GM18868 (cell line): ENCODE results near the gene CKLF.
"Not testable (repeated sequence)": the region's sequence is repeated elsewhere in the genome, so short reads cannot be mapped to it uniquely, and the experiment has no call there.

Experiments
- ATAC-seq: cut with Tn5 transposase; IDR thresholded peaks from one replicate; pipeline ENCODE4 v1.9.1; 2021; ENCODE audit warnings: mild to moderate bottlenecking, moderate library complexity; ENCODE audit not compliant: unreplicated experiment

CKLF gene

DNA sequence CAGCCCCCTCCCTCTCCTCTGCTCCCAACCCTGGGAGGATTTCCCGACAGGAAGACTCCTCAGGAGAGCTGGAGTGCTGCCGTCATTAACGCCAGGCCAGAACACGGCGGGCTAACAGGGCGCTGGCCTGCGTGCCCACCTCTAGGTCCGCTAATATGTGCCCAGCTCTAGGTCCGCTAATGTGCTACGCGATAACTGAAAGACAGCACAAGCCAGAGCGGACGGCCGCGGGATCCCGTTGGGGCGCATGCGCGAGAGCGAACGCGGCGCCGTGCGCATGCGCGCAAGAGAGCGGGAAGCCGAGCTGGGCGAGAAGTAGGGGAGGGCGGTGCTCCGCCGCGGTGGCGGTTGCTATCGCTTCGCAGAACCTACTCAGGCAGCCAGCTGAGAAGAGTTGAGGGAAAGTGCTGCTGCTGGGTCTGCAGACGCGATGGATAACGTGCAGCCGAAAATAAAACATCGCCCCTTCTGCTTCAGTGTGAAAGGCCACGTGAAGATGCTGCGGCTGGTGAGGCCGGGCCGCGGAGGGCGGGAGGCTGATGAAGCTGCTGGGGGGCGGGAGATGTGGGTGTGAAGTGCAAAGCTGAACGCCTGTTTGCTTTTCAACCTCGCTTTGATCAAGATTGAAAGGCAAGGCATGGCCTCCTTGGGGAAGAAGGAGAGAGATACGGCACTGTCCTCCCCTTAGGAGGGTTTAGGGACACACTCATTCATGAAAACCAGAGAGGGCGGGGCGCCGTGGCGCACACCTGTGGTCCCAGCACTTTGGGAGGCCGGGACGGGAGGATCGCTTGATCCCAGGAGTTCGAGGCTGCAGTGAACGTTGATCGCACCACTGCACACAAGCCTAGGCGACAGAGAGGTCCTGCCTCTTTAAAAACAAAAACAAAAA is at the start of gene CKLF:
CKLF (plus strand) TSS at position 291 of the 892 bp plus-strand sequence; CDS start at position 431, 140 bp downstream.
- ATAC-seq, result peak; percentile 63

- ATAC-seq, result no peak
Observed at GRCh38 chr16:66503030-66503429, 49.3 kb upstream of the CKLF start.

DNA sequence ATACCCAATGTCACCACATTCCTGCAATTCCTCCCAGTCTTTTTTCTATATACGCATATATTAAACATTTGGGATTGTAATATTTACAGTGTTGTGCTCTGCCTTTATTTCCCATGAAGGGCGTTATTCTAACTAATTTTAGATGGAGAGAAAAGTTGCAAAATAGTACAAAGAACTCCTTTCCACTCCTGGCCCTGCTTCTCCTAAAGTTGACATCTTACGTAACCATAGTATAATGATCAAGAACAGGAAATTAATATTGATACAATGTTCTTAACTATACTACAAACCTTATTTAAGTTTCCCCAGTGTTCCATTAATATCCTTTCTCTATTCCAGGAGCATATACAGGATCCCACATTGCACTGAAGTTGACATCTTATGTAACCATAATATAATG is 48.8 kb upstream of the CKLF start:
- ATAC-seq, result no peak

DNA sequence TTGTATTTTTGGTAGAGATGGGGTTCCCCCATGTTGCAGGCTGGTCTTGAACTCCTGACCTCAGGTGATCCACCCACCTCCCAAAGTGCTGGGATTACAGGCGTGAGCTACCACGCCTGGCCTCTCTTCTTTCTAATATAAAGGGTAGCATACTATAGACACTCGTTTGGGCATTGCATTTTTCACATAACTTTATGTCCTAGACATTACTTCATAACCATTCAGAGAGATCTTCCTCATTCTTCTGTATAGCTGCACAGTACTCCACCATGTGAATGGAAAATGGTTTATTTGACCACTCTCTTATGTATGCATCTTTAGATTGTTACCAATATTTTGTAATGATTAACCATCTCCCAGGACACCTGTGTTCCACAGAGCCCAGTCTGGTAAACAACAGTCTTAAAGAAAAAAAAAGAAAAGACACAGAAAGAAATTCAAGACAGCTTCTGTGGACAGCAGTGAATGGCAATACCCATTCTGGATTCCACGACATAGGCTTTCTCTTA is 44.6 kb upstream of the CKLF start:
- no peak for ATAC-seq

GRCh38 chr16:66508248-66508913 is 44.0 kb upstream of the CKLF start:
- ATAC-seq, result peak; percentile 88

DNA sequence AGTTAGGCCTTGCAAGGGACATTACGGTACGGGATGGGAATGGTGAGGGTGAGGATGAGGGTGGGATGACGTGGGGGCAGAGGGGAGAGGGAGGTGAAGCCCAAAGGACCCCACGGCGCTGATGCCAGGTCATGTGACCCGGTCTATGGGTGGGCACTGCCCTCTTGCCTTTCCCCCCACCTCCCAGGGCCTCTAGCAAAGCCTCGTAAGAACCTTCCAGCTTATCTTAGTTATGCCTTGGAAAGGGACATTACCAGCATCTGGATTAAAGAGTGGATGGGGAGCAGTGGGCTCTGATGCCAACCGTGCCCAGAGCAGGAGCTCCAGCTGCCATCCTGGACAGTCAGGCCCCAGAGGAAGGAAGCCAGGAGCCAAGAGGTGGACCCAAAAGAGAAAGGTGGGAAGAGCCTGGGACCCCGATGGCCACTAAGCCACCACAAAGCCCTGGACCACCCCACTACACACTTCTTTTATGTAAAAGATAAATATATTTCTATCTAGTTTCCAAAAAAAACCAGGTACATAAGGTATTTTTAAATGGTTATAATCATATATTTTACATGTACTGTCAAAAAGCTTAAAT is 43.4 kb upstream of the CKLF start:
- ATAC-seq, result no peak

- ATAC-seq, result no peak
Observed at GRCh38 chr16:66509576-66509975, 42.8 kb upstream of the CKLF start.

DNA sequence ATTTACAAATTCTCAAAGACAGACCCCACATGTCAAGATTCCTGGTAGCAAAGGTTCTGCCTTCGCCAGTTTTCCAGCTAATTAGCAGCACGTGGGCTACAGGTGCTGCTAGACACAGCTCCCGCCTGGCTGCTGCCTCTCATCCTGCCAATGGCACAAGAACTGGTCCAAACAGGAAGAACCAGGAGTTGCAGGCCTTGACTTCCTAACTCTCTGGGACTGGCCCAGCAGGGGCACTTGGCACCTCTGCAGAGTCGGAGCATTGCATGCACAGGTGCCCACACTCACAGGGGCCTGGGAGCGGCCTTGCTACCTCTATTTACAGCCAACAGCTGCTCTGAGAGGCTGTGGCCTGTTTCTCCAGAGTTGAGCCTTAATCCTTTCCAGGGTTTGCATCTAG is 42.1 kb upstream of the CKLF start:
- ATAC-seq, result no peak

DNA sequence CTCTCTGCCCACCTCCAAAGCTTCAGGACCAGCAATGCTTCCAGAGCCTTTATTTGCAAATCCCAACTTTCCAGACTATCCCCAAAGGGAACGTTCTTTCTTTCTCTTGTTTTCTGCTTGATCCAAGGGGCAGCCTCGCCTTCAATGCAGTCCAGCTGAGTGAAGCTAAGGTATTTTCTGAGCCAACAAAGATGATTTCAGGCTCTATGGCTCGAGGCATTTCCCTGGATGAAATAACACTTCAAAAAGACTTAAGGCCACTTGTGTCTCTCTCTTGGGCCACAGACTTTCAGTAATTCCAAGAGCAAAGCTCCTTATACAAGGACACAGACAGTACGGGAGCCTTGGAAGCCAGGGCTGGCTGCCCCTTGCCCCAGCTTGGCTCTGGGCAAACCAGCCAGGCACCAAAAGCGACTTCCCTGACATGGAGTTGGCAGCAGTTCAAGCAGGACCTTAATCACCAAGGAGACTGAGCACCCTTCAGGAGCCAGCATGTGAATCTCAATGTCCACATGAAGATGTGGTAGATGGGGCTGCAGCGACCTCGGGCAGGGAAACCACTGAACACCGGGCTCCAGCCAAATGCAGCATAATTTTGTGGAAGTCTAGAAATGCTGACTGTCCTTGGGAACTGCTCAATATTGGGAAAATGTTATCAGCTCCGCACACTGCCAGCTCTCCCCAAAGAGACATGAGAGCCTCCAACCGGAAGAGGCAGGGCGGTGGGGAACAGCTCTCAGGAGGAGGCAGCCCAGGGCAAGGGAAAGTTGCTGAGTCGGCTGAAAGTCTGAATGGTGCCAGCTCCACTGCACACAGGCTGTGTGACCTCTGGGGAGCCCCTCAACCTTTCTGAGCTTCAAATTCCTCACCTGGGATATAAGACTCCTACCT is 41.4 kb upstream of the CKLF start:
- no peak for ATAC-seq

DNA sequence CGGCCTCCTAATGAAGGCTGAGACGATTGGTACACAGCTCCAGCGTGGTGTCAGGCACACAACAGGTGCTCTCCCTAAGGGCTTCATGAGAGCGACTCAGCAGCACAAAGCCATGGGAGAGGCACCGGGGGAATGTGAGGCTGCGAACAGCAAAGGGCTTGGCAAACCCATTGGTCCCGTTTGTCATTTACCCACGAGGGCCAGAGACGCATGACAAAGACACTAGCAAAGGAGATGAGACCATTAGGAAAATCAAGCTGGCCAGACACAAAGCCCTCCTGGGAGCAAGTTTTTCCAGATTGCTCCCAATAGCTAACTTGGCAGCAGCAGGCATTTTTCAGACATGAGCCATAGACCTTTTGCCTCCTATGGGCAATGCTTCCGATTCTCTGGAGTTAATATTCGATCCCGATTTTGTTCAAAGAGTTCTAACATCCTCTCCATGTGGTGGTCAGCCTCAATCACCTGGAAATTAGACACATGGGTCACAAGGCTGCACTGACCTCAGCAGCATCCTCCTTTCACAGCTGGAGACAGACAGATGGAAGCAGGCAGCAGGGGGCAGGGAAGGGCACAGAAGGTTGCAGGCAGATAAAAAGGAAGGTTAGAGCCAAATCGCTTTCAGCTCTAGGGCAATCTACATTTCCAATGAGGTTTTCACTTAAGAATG is 40.6 kb upstream of the CKLF start:
- ATAC-seq, result no peak

GRCh38 chr16:66512272-66513110 is 39.9 kb upstream of the CKLF start:
- no peak for ATAC-seq

DNA sequence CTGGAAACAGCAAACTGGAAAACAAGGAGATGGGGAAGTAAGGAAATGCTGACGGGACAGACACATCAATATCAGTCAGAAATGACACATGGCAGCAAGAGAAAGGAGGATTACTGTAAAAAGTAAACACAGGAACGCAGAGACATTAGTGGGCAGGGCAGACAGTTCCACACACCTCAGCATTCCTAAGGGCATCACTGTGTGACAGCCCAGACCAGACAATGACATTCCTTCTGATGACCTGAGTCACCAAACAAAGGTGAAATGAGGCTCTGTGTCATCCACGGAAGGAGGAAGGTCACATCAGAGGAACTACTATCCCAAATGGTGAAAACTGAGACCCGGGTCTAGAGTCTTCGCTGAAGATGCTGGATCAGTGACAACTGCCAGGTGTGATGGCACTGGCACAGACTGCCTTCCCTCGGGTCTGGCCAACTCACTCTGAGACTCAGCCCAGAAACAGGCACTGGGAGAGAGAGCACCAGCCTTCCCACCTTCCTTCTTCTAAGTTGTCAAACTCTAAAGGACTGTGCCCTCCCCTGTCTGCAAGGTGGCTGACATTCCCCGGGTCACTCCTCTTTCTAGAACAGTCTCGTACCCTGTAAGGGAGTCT is 39.2 kb upstream of the CKLF start:
- ATAC-seq, result no peak

DNA sequence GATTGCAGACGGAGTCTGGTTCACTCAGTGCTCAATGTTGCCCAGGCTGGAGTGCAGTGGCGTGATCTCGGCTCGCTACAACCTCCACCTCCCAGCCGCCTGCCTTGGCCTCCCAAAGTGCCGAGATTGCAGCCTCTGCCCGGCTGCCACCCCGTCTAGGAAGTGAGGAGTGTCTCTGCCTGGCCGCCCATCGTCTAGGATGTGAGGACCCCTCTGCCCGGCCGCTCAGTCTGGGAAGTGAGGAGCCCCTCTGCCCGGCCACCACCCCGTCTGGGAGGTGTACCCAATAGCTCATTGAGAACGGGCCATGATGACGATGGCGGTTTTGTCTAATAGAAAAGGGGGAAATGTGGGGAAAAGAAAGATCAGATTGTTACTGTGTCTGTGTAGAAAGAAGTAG is 38.0 kb upstream of the CKLF start:
- ATAC-seq, result not testable (repeated sequence)

- not testable (repeated sequence) for ATAC-seq
Observed at GRCh38 chr16:66514980-66515595, 37.3 kb upstream of the CKLF start.

- ATAC-seq, result no peak
Observed at GRCh38 chr16:66515596-66516508, 36.5 kb upstream of the CKLF start.

DNA sequence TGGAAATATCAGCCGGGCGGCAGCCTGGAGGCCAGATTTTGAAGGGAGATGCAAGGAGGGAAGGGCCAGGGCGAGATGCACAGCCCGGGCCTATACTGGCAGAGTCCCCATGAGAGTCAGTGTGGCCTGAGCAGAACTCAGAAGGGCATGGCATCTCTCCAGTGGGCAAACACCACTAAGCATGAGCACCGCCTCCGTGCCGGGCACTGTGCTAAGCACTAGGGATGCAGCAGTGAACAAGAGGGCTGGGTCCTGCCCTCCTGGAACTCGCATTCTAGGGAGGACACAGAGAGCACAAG is 35.9 kb upstream of the CKLF start:
- ATAC-seq, result no peak

DNA sequence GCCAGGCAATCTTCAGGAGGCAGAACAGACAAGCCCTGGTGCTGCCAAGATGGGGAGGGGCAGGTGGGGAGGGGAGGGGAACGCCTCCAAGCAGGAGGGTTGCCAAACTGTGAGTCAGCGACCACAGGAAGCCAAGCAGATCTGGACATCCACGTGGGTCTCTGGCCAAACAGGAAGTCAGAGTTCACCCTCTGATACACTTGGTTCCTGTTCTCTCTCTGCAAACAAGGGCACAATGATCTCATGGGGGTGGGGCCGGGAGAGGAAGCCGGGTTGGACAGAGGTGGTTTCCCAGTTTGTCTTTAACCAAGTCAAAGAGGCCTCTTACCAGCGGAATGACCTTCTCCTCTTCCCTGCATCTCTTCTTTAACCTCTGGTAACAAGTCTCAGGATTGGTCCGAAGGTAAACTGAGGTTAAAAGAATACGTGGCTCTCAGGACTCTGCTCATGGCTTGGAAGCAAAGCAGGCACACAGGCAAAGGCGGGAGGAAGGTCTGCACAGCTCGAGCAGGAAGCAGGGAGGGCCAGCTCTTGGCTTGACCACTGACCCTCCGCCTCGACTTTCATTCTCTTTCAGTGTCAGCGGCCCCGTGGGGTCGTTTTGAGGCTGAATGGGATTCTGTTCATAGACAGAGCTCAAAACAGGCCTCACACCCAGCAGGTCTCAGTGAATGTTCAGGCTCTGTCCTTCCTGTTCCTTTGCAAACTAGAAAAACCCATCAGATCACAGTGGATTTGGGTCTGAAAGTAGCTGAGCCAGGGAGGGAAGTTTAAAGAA is 35.4 kb upstream of the CKLF start:
- peak; percentile 98 for ATAC-seq
